A549 (cell line): ENCODE data around the gene RGMA.

Source experiments
- CHD2 ChIP-seq: fragments of 150-350 bp; IDR thresholded peaks from 2 replicates; pipeline ENCODE4 v1.6.1; 2014; ENCODE audit warnings: low read length; ENCODE audit not compliant: partially characterized antibody
- CTCF ChIP-seq: fragments of >200 bp; sonication (Bioruptor Twin); formaldehyde crosslinking; IDR thresholded peaks from 3 replicates; pipeline ENCODE4 v1.5.1; 2016
- EP300 ChIP-seq, 2 experiments: fragments of >200 bp; sonication (Bioruptor Twin); formaldehyde crosslinking; IDR thresholded peaks; 2 replicates in 1 of 2; 3 replicates in 1 of 2; pipeline ENCODE4 v1.6.1; 2016 to 2017
- JUN ChIP-seq, 2 experiments: fragments of >200 bp; sonication (Bioruptor Twin); formaldehyde crosslinking; IDR thresholded peaks; 2 replicates in 1 of 2; 3 replicates in 1 of 2; pipeline ENCODE4 v1.6.1; 2016 to 2017
- KDM1A ChIP-seq: fragments of 200-600 bp; sonication (generic); IDR thresholded peaks from 2 replicates; pipeline ENCODE4 v1.6.1; 2016; ENCODE audit warnings: low read depth, mild to moderate bottlenecking
- PBX3 ChIP-seq: IDR thresholded peaks from 2 replicates; pipeline ENCODE4 v1.6.1; 2012
- POLR2A ChIP-seq: IDR thresholded peaks from 2 replicates; pipeline ENCODE4 v1.6.1; 2012; ENCODE audit warnings: mild to moderate bottlenecking, low read length

- no peak for TF ChIP-seq CTCF
- no peak for TF ChIP-seq EP300 (IDR thresholded peaks at IDR 0.05)
- TF ChIP-seq KDM1A: no peak
- no peak for TF ChIP-seq CHD2
- no peak for TF ChIP-seq POLR2A
- TF ChIP-seq PBX3: no peak
- no peak for TF ChIP-seq JUN (IDR thresholded peaks at IDR 0.05)
Observed at GRCh38 chr15:93089727-93090305, 805 bp upstream of the RGMA start.
